Measurements from ENCODE around the gene WDR49.

The WDR49 gene

DNA sequence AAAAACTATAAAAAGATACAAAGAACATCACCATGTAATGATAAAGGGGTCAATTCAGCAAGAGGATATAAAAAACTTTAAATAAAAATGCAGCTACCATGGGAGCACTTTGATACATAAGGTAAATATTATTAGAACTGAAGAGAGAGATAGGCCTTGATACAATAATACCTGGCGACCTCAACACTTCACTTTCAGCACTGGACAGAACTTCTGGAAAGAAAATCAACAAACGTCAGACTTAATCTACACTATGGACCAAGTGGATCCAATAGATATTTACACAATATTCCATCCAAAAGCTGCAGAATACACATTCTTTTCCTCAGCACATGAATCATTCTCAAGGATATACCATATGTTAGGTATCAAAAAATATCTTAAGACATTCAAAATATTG lies 42.0 kb downstream of the WDR49 start:
- no peak for DNase-seq

DNA sequence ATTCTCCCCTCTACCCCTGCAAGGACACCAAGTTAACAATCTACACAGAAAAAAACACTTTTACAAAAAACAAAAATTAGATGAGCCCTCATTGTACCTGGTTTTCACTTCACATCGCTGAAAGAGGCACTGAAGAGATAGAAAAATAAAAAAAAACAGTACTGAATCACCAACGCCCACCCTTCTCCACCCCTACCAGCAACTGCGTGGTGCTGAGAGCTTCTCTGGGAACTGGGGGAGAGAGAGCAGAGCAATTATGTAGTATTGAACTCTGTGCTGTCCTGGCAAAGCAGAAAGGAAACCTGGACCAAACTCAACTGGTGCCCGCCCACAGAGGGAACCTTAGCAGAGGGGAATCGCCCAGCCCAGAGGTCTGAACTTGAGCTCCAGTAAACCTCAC lies 44.6 kb downstream of the WDR49 start:
- DNase-seq: no peak

GRCh38 chr3:167606836-167607235 lies 46.9 kb downstream of the WDR49 start:
- no peak for DNase-seq

GRCh38 chr3:167605871-167606270 lies 47.9 kb downstream of the WDR49 start:
- no peak for DNase-seq

DNA sequence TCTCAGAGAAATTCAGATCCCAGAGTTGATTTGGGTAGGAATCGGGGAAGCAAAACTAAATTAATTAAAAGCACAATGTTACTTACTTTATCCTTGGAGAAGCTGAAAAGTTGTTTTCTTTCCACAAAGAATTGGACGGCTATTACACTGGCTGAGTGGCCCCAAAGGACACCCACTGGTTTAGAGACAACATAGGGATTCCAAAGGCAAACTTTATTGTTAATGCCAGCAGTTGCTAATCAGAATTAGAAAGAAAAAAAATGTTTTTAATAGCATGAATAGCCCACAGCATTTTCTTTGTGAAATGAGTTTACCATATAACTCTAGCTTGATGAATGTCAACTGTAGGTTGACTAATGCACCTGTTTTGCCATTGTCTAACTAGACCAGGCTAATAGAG lies 51.7 kb downstream of the WDR49 start:
- DNase-seq: no peak

DNA sequence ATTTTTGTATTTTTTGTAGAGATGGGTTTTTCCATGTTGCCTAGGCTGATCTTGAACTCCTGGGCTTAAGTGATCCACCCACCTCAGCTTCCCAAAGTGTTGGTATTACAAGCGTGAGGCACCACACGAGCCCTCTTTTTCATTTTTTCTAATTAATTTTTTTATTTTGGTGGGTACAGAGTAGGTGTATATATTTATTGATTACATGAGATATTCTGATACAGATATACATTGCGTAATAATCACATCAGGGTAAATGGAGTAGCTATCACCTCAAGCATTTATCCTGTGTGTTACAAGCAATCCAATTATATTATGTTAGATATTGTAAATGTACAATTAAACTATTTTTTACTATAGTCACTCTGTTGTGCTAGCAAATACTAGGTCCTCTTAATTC lies 66.1 kb downstream of the WDR49 start:
- DNase-seq: no peak

- no peak for DNase-seq
These were observed 78.6 kb downstream of the WDR49 start for GRCh38 chr3:167575000-167575600.

GRCh38 chr3:167572991-167573390 lies 80.8 kb downstream of the WDR49 start:
- DNase-seq: no peak

- no peak for DNase-seq
These were observed 85.1 kb downstream of the WDR49 start for GRCh38 chr3:167568634-167569033.

GRCh38 chr3:167565489-167565888 lies 88.3 kb downstream of the WDR49 start:
- DNase-seq: no peak

DNA sequence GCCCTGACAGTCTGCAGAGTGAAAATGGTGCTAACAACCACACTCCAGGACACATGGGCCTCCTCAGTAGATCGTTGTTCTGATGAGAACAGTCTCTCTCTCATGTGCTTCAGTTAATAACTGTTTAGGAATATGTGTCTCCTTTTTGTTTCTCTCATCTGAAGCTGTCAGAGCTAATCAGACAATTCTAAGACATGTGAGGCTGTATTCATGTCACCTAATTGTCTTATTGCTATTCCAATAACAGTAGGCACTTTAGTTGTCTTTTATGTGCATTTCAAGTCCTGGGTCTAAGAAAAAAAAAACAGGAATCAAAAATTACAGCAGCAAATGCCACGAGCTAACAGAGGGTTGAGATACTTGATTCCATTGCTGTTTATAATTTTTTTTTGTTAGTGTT lies 89.1 kb downstream of the WDR49 start:
- DNase-seq: no peak

GRCh38 chr3:167559924-167560323 lies 93.8 kb downstream of the WDR49 start:
- no peak for DNase-seq

DNA sequence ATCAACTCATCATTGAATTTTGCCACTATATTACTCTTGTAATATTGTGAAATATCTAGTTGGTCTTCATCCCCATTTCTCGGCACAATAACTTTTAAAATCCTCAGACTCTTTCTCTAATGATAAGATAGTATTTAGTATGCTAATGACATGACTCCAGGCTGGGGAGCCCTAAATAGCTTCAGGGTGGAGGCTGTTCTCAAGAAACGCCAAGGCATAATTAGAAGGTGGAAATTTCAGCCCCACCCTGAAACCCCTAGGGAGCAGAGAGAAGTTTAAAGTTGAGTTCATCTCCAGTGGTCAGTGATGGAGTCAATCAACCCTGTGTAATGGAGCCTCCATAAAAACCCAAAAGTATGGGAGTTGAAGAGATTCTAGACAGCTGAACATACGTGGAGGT lies 98.8 kb downstream of the WDR49 start:
- no peak for DNase-seq

DNA sequence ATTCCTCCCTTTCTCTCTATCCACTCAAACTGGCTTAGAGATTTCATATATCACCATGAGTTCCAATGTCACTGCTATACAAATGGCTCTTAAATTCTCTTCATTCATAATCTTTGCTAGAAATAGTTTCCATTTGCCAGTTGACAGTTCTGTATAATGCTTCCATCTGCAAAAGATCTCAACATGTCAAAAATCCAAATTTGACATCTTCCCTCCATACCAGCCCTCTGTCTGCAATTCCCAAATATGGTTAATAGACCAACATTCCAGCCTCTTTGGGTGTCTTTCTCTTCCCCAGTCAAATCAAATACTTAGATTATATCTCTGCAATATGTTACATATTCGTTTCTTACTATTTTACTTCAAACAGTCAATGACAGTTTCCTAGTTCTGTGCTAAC lies 115.7 kb downstream of the WDR49 start:
- DNase-seq: no peak

- DNase-seq: no peak
These were observed 132.8 kb downstream of the WDR49 start for GRCh38 chr3:167521006-167521355.

DNA sequence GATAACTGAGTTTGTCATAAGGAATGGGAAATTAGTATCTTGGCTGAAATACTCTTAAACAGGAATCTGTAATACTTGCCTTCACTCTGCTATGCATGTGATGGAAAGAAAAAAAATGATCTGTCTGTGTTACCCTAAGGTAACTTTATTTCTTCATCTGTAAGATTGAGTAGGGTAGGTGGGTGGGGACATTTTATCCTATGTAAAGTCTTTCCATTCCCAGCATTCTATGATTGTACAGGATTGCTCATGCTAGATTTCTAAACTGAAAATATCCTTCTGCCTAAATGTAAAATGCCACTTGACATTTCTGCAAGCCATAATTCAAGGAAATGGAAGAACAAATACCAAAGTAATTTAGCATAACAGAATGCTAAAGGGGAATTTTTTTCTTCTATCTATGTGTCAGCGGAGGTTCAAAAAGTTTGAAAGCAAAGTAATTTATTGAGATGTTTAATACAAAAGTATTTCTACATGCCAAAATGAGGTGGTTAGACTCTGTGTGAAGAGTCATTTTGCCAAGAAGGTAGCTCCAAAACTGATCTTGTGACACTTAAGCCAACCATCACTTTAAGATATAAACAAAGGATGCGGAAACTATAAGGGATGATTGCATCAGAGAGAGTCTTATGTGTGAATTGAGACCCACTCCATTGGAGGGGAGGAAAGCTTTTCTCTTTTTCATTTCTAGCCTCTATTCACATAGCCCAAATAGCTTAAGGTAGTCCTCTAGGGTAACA lies 133.3 kb downstream of the WDR49 start:
- DNase-seq: no peak

- DNase-seq: no peak
These were observed 145.8 kb downstream of the WDR49 start for GRCh38 chr3:167507954-167508353.

GRCh38 chr3:167502401-167502800 lies 151.3 kb downstream of the WDR49 start:
- DNase-seq: no peak

DNA sequence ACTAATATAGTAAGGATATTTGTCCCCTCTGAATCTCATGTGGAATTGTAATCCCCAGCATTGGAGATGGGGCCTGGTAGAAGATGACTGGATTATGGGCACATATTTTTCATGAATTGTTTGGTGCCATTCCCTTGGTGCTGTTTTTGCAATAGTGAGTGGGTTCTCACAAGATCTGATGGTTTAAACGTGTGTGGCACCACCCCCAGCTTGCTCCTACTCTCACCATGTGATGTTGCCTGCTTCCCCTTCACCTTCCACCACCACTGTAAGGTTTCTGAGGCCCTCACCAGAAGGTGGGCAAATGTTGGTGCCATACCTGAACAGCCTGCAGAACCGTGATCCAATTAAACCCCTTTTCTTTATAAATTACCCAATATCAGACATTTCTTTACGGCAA lies 151.8 kb downstream of the WDR49 start:
- DNase-seq: no peak

DNA sequence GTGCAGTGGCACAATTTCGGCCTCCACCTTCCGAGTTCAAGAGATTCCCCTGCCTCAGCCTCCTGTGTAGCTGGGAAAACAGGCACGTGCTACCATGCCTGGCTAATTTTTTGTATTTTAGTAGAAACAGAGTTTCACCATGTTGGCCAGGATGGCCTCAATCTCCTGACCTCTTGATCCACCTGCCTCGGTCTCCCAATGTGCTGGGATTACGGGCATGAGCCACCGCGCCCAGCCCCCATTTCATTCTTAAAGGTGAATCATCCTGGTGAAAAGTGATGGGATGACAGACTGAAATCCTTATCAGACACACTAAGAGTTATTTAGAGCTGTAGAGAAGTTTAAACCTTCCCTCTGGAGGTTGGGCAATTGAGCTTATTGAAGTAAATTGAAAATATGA lies 155.8 kb downstream of the WDR49 start:
- no peak for DNase-seq

DNA sequence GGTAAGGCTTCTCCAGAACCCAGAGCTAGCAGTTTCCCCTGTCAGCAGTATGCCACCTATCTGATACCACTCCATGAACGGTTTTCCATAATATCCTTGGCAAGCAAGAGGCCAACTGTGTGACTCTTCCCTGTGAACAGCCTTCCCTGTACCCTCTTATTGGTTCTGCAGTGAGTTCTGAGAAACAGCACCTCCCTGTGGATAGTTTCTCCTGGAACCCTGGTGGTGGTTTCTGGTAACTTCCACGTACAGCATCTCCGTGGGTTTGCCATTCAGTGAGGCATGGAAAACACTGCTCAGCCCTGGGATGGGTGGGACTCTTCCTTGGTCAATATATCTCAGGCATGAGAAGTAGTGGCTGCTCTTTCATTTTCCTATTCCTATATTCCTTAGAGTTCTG lies 160.5 kb downstream of the WDR49 start:
- DNase-seq: no peak

DNA sequence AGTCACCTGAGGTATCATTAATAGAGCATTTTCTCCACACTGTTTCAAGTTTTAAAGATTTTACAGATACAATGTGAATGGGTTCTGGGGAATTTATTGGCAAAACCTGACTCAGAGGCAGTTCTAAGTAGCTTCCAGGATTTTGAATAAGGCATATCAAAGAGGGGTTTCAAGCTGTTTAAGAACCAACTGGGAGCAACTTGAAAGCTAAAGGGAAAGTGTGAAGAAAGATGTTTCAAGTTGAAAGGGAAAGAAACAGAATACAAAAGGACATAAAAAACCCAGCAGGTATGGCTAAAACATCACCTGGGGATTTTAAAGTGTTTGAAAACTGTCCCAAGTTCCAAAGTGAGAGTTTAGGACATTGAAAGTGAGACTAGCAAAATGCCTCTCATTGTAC lies 162.1 kb downstream of the WDR49 start:
- DNase-seq: no peak

DNA sequence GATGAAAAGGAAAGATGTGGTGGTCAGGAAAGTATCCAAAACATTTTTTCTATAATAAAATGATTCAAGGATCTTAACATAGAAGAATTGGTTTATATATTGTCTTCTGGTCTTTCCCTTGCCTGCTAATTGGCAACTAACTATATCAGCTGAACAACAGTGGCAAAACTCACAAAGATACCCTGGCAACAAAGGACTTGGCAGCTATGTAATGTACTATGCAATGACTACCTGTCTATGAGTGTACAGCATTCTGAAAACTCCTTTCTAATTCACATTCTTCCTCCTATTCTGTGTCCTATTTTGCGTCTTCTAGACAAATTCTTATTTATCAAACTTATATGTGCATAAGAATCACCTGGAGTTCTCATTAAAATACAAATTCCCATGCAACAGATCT lies 164.2 kb downstream of the WDR49 start:
- DNase-seq: no peak

DNA sequence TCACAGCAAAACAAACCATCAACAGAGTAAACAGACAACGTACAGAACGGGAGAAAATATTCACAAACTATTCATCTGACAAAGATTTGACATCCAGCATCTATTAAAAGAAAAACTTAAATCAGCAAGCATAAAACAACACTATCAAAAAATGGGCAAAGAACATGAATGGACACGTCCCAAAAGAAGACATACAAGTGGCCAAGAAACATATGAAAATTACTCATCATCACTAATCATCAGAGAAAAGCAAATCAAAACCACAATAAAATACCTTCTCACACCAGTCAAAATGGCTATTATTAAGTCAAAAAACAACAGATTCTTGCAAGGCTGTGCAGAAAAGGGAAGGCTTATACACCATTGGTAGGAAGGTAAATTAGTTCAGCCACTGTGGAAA lies 166.2 kb downstream of the WDR49 start:
- DNase-seq: no peak

GRCh38 chr3:167484551-167484950 lies 169.2 kb downstream of the WDR49 start:
- DNase-seq: no peak

Data from NCI-H187 treated with DMSO at 0.1 percent for 48 hours (cell line).